ENCODE results near the gene KIAA1755.

Gene KIAA1755

GRCh38 chr20:38171675-38172043, 88.9 kb downstream of the KIAA1755 start:
- Histone ChIP-seq H3K4me1 (ENCODE audit: control insufficient read depth, insufficient read depth, low read length) (peaks cover 41% of the 10 kb centered on the region), H3K27me3 (ENCODE audit: control insufficient read depth, insufficient read depth, low read length) (no peaks in the 10 kb centered on the region), H3K9me3 (replicated peaks; ENCODE audit: low read length) (no peaks in the 10 kb centered on the region), H3K4me2 (ENCODE audit: low read length) (no peak overlapping the region), H3K4me3 (ENCODE audit: low read length) (no peak overlapping the region), H3K9ac (ENCODE audit: low read depth, low read length) (no peak overlapping the region), H3K36me3 (ENCODE audit: insufficient read depth, low read length) (no peaks in the 10 kb centered on the region)

GRCh38 chr20:38170826-38171674, 89.5 kb downstream of the KIAA1755 start:
- Histone ChIP-seq H3K36me3 (ENCODE audit: insufficient read depth, low read length) (no peaks in the 10 kb centered on the region), H3K4me2 (ENCODE audit: low read length) (no peak overlapping the region), H3K9ac (ENCODE audit: low read depth, low read length) (no peak overlapping the region), H3K4me1 (ENCODE audit: control insufficient read depth, insufficient read depth, low read length) (peaks cover 41% of the 10 kb centered on the region), H3K9me3 (replicated peaks; ENCODE audit: low read length) (no peaks in the 10 kb centered on the region), H3K4me3 (ENCODE audit: low read length) (no peak overlapping the region), H3K27me3 (ENCODE audit: control insufficient read depth, insufficient read depth, low read length) (no peaks in the 10 kb centered on the region)

- Histone ChIP-seq H3K36me3 (ENCODE audit: insufficient read depth, low read length) (no peaks in the 10 kb centered on the region), H3K9ac (ENCODE audit: low read depth, low read length) (no peak overlapping the region), H3K4me2 (ENCODE audit: low read length) (no peak overlapping the region), H3K27me3 (ENCODE audit: control insufficient read depth, insufficient read depth, low read length) (no peaks in the 10 kb centered on the region), H3K9me3 (replicated peaks; ENCODE audit: low read length) (no peaks in the 10 kb centered on the region), H3K4me1 (ENCODE audit: control insufficient read depth, insufficient read depth, low read length) (peaks cover 45% of the 10 kb centered on the region), H3K4me3 (ENCODE audit: low read length) (no peak overlapping the region)
These were observed 90.2 kb downstream of the KIAA1755 start for GRCh38 chr20:38170219-38170825.

GRCh38 chr20:38169636-38170193, 90.8 kb downstream of the KIAA1755 start:
- no peaks in the 10 kb centered on the region for H3K36me3 ChIP-seq (ENCODE audit: insufficient read depth, low read length)
- H3K9me3 ChIP-seq (replicated peaks; ENCODE audit: low read length), result no peaks in the 10 kb centered on the region
- H3K4me1 ChIP-seq (ENCODE audit: control insufficient read depth, insufficient read depth, low read length), result peaks cover 50% of the 10 kb centered on the region
- H3K9ac ChIP-seq (ENCODE audit: low read depth, low read length), result no peak overlapping the region
- H3K27me3 ChIP-seq (ENCODE audit: control insufficient read depth, insufficient read depth, low read length), result no peaks in the 10 kb centered on the region
- H3K4me3 ChIP-seq (ENCODE audit: low read length), result no peak overlapping the region
- no peak overlapping the region for H3K4me2 ChIP-seq (ENCODE audit: low read length)

GRCh38 chr20:38168791-38169589, 91.5 kb downstream of the KIAA1755 start:
- Histone ChIP-seq H3K27me3 (ENCODE audit: control insufficient read depth, insufficient read depth, low read length) (no peaks in the 10 kb centered on the region), H3K9me3 (replicated peaks; ENCODE audit: low read length) (no peaks in the 10 kb centered on the region), H3K9ac (ENCODE audit: low read depth, low read length) (peak overlapping the region; percentile 28), H3K4me1 (ENCODE audit: control insufficient read depth, insufficient read depth, low read length) (peaks cover 57% of the 10 kb centered on the region), H3K36me3 (ENCODE audit: insufficient read depth, low read length) (no peaks in the 10 kb centered on the region), H3K4me3 (ENCODE audit: low read length) (no peak overlapping the region), H3K4me2 (ENCODE audit: low read length) (peak overlapping the region; percentile 8)

- Histone ChIP-seq H3K9me3 (replicated peaks; ENCODE audit: low read length) (no peaks in the 10 kb centered on the region), H3K4me1 (ENCODE audit: control insufficient read depth, insufficient read depth, low read length) (peaks cover 49% of the 10 kb centered on the region), H3K36me3 (ENCODE audit: insufficient read depth, low read length) (no peaks in the 10 kb centered on the region), H3K4me2 (ENCODE audit: low read length) (peak overlapping the region; percentile 8), H3K9ac (ENCODE audit: low read depth, low read length) (peak overlapping the region; percentile 68), H3K27me3 (ENCODE audit: control insufficient read depth, insufficient read depth, low read length) (no peaks in the 10 kb centered on the region), H3K4me3 (ENCODE audit: low read length) (no peak overlapping the region)
These were observed 92.4 kb downstream of the KIAA1755 start for GRCh38 chr20:38167851-38168760.

- Histone ChIP-seq H3K27me3 (ENCODE audit: control insufficient read depth, insufficient read depth, low read length) (no peaks in the 10 kb centered on the region), H3K4me2 (ENCODE audit: low read length) (no peak overlapping the region), H3K36me3 (ENCODE audit: insufficient read depth, low read length) (no peaks in the 10 kb centered on the region), H3K4me1 (ENCODE audit: control insufficient read depth, insufficient read depth, low read length) (peaks cover 42% of the 10 kb centered on the region), H3K4me3 (ENCODE audit: low read length) (no peak overlapping the region), H3K9me3 (replicated peaks; ENCODE audit: low read length) (no peaks in the 10 kb centered on the region), H3K9ac (ENCODE audit: low read depth, low read length) (peak overlapping the region; percentile 68)
These were observed 93.1 kb downstream of the KIAA1755 start for GRCh38 chr20:38167328-38167850.

- H3K9ac ChIP-seq (ENCODE audit: low read depth, low read length), result no peak overlapping the region
- no peaks in the 10 kb centered on the region for H3K9me3 ChIP-seq (replicated peaks; ENCODE audit: low read length)
- H3K4me3 ChIP-seq (ENCODE audit: low read length), result no peak overlapping the region
- H3K27me3 ChIP-seq (ENCODE audit: control insufficient read depth, insufficient read depth, low read length), result no peaks in the 10 kb centered on the region
- no peaks in the 10 kb centered on the region for H3K36me3 ChIP-seq (ENCODE audit: insufficient read depth, low read length)
- H3K4me1 ChIP-seq (ENCODE audit: control insufficient read depth, insufficient read depth, low read length), result peaks cover 42% of the 10 kb centered on the region
- no peak overlapping the region for H3K4me2 ChIP-seq (ENCODE audit: low read length)
These were observed 93.8 kb downstream of the KIAA1755 start for GRCh38 chr20:38166703-38167233.

- Histone ChIP-seq H3K27me3 (ENCODE audit: control insufficient read depth, insufficient read depth, low read length) (no peaks in the 10 kb centered on the region), H3K9me3 (replicated peaks; ENCODE audit: low read length) (no peaks in the 10 kb centered on the region), H3K4me1 (ENCODE audit: control insufficient read depth, insufficient read depth, low read length) (peaks cover 42% of the 10 kb centered on the region), H3K9ac (ENCODE audit: low read depth, low read length) (no peak overlapping the region), H3K4me2 (ENCODE audit: low read length) (no peak overlapping the region), H3K4me3 (ENCODE audit: low read length) (no peak overlapping the region), H3K36me3 (ENCODE audit: insufficient read depth, low read length) (no peaks in the 10 kb centered on the region)
These were observed 94.4 kb downstream of the KIAA1755 start for GRCh38 chr20:38165966-38166702.
